HG03378 (cell line): ENCODE measurements around the gene TMEM222.

Source experiments
- ATAC-seq: cut with Tn5 transposase; IDR thresholded peaks from one replicate; pipeline ENCODE4 v1.9.1; 2021; ENCODE audit warnings: mild to moderate bottlenecking, moderate library complexity; ENCODE audit not compliant: unreplicated experiment

TMEM222 gene

GRCh38 chr1:27306071-27306470, 15.9 kb upstream of the TMEM222 start:
- no peak for ATAC-seq

- no peak for ATAC-seq
Measured at GRCh38 chr1:27306892-27307761, 14.8 kb upstream of the TMEM222 start.

GRCh38 chr1:27307874-27308598, 13.9 kb upstream of the TMEM222 start:
- no peak for ATAC-seq

- ATAC-seq = no peak
Measured at GRCh38 chr1:27314169-27314568, 7.8 kb upstream of the TMEM222 start.

GRCh38 chr1:27314737-27315136, 7.2 kb upstream of the TMEM222 start:
- no peak for ATAC-seq

GRCh38 chr1:27316860-27317259, 5.1 kb upstream of the TMEM222 start:
- ATAC-seq = no peak

GRCh38 chr1:27318136-27318535, 3.8 kb upstream of the TMEM222 start:
- no peak for ATAC-seq

GRCh38 chr1:27318596-27318995, 3.4 kb upstream of the TMEM222 start:
- ATAC-seq = no peak

GRCh38 chr1:27322569-27323240, 742 bp downstream of the TMEM222 start:
- no peak for ATAC-seq

- ATAC-seq = no peak
Measured at GRCh38 chr1:27325286-27325685, 3.3 kb downstream of the TMEM222 start.

- ATAC-seq = no peak
Measured at GRCh38 chr1:27327964-27328363, 6.0 kb downstream of the TMEM222 start.

- ATAC-seq = no peak
Measured at GRCh38 chr1:27330786-27331185, 8.8 kb downstream of the TMEM222 start.

GRCh38 chr1:27331426-27331825, 9.5 kb downstream of the TMEM222 start:
- ATAC-seq = no peak

GRCh38 chr1:27331922-27332321, 10.0 kb downstream of the TMEM222 start:
- no peak for ATAC-seq

- ATAC-seq = no peak
Measured at GRCh38 chr1:27332536-27333281, 10.7 kb downstream of the TMEM222 start.

- no peak for ATAC-seq
Measured at GRCh38 chr1:27333717-27334279, 11.8 kb downstream of the TMEM222 start.

GRCh38 chr1:27335506-27336422, 13.8 kb downstream of the TMEM222 start:
- no peak for ATAC-seq

GRCh38 chr1:27336756-27337155, 14.8 kb downstream of the TMEM222 start:
- ATAC-seq = no peak

GRCh38 chr1:27338751-27339150, 16.8 kb downstream of the TMEM222 start:
- ATAC-seq = no peak

GRCh38 chr1:27339213-27339612, 17.2 kb downstream of the TMEM222 start:
- ATAC-seq = no peak
